Adrenal gland (tissue), 12 donors: ENCODE measurements around the gene ZNF410. TPM values are rescaled to one million over a fixed set of nuclear protein-coding genes. Genes with fewer than 3 reads are reported as not detected.
"Not testable (repeated sequence)": the region's sequence is repeated elsewhere in the genome, so short reads cannot be mapped to it uniquely, and the experiment has no call there.

Experiments
- DNase-seq, 7 donors: peaks; one replicate each; pipeline ENCODE4 v3.0.0-alpha.2; 2019 to 2020
- H3K27ac ChIP-seq, 5 donors: fragments of 200-600 bp; sonication (generic) in 4 of 5; 1 replicate in 3 of 5; 2 replicates in 2 of 5; pipeline versions ENCODE4 v1.5.1 to v1.8.0; 2016 to 2020; ENCODE audit warnings: mild to moderate bottlenecking in 1 of 5
- H3K27me3 ChIP-seq: fragments of 200-600 bp; 2 replicates; pipeline ENCODE4 v1.8.0; 2021
- H3K36me3 ChIP-seq, 2 donors: fragments of 200-600 bp; replicated peaks in 1 of 2; 1 replicate in 1 of 2; 2 replicates in 1 of 2; pipeline versions ENCODE4 v1.5.1 to v1.8.0; 2018 to 2022
- H3K4me1 ChIP-seq, 2 donors: fragments of 200-600 bp; replicated peaks in 1 of 2; 1 replicate in 1 of 2; 2 replicates in 1 of 2; pipeline versions ENCODE4 v1.5.1 to v1.8.0; 2018 to 2021
- H3K4me3 ChIP-seq, 4 donors: fragments of 200-600 bp; sonication (generic) in 3 of 4; one replicate each; pipeline ENCODE4 v1.5.1; 2016 to 2018
- H3K9me3 ChIP-seq, 3 donors: fragments of 200-600 bp; sonication (generic) in 1 of 3; replicated peaks in 1 of 3; 1 replicate in 2 of 3; 2 replicates in 1 of 3; pipeline versions ENCODE4 v1.5.1 to v1.8.0; 2016 to 2021
- POLR2A ChIP-seq, 2 donors: fragments of 450-650 bp; IDR thresholded peaks; one replicate each; pipeline ENCODE4 v1.6.1; 2017; ENCODE audit warnings: antibody characterized with exemption in 2 of 2, mild to moderate bottlenecking in 2 of 2, moderate library complexity in 1 of 2
- WGBS, 4 donors: extraction: QIAGEN DNeasy Blood & Tissue Kit in 2 of 4; methylation state at CpG; one replicate each; pipeline versions ENCODE4 v1.1.5 to v1.1.7; 2013 to 2017; 5-methylcytosine and 5-hydroxymethylcytosine counted together
- intact Hi-C, 2 donors: fragments of 100-400 bp; cut with DNase I; formaldehyde crosslinking; loops; one replicate each; pipeline versions ENCODE4 v1.14.1 to v1.15.0; 2022 to 2023
- polyA plus RNA-seq, 3 donors: library from polyadenylated mRNA; stranded (reverse); fragments of 200-250 nt in 2 of 3; fragments of 350-450 nt in 1 of 3; fragmentation: Illumina TruSeq in 1 of 3; extraction: RNeasy Lipid Tissue Mini Kit (QIAGEN cat#74804) in 1 of 3; gene quantifications; one replicate each; pipeline ENCODE4 v1.2.3, GENCODE V29; 2013 to 2014
- total RNA-seq, 9 donors: library from RNA; depleted of rRNA in 4 of 9; stranded (reverse); fragments of >200 nt in 4 of 9; fragments of 120-200 nt in 1 of 9; fragmentation: NEBNext Ultra II Directional in 1 of 9; extraction: Animal tissue kit (Norgen Biotek cat#: 25700) in 1 of 9; gene quantifications; one replicate each; pipeline versions ENCODE4 v1.1.0 to v1.2.4, GENCODE V29; 2013 to 2023
- TF ChIP-seq, protein P1 (sequence below), 6 experiments: fragments of 450-650 bp in 4 of 6; fragments of 200-600 bp in 2 of 6; sonication (generic) in 1 of 6; IDR thresholded peaks; 1 replicate in 5 of 6; 2 replicates in 1 of 6; pipeline versions ENCODE4 v1.5.1 to v1.8.0; 2016 to 2021; ENCODE audit warnings: antibody characterized with exemption in 6 of 6, mild to moderate bottlenecking in 2 of 6, moderate library complexity in 1 of 6
- donor health status: healthy with polysubstance abuse.
- donor health status: Bipolar disorder and iron deficiency.
- donor health status: DM: yes; HTN: yes; CAD: no.
- donor health status: DM: no; HTN: no; CAD: no.
- donor health status: DM: no; HTN: no; CAD: no.
- donor health status: DM: yes; HTN: yes; CAD: no.

Gene ZNF410
- total and polyA plus RNA-seq, 12 donors = 30.6 to 79.5 (median 56.8) TPM

DNA sequence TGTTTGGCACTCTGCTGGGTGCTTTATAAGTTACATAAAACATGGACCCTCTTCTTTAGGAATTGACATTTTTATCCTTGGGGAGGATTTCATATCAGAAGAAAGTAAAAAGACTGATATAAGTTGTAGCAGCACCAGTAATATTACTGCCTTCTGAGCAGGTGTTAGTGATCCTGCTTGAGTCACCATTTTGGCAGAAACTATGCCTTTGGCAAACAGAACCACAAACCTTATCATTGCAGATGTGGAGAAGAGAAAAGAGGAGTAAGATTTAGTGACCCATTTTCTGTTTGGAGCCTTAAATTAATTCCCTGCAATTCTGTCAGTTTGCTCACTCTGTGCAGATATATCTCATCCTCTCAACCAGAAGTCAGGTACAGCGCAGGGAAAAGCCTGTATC, 23.0 kb downstream of the ZNF410 start:
- intact Hi-C loops = no loop called here
- peak in 3 of 7 donors; percentile 48 to 64 (median 59) for DNase-seq
- 36 to 67% (median 46%) methylated on average over 1 of the region's 1 CpG for whole genome bisulfite sequencing, 4 donors
- no peaks in the 10 kb centered on the region for H3K9me3 ChIP-seq
- peak in 1 of 2 donors; percentile 8 for TF ChIP-seq POLR2A (IDR thresholded peaks at IDR 0.05)
- TF ChIP-seq, protein P1, sequence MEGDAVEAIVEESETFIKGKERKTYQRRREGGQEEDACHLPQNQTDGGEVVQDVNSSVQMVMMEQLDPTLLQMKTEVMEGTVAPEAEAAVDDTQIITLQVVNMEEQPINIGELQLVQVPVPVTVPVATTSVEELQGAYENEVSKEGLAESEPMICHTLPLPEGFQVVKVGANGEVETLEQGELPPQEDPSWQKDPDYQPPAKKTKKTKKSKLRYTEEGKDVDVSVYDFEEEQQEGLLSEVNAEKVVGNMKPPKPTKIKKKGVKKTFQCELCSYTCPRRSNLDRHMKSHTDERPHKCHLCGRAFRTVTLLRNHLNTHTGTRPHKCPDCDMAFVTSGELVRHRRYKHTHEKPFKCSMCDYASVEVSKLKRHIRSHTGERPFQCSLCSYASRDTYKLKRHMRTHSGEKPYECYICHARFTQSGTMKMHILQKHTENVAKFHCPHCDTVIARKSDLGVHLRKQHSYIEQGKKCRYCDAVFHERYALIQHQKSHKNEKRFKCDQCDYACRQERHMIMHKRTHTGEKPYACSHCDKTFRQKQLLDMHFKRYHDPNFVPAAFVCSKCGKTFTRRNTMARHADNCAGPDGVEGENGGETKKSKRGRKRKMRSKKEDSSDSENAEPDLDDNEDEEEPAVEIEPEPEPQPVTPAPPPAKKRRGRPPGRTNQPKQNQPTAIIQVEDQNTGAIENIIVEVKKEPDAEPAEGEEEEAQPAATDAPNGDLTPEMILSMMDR (IDR thresholded peaks at IDR 0.05) = no peak
- H3K27me3 ChIP-seq = no peaks in the 10 kb centered on the region
- peak overlapping the region in 3 of 5 donors; percentile 51 to 61 (median 58) for H3K27ac ChIP-seq
- no peak overlapping the region for H3K4me3 ChIP-seq
- peaks cover 11 to 54% of the 10 kb centered on the region in 2 donors for H3K4me1 ChIP-seq
- peaks cover 0 to 54% of the 10 kb centered on the region in 2 donors for H3K36me3 ChIP-seq

DNA sequence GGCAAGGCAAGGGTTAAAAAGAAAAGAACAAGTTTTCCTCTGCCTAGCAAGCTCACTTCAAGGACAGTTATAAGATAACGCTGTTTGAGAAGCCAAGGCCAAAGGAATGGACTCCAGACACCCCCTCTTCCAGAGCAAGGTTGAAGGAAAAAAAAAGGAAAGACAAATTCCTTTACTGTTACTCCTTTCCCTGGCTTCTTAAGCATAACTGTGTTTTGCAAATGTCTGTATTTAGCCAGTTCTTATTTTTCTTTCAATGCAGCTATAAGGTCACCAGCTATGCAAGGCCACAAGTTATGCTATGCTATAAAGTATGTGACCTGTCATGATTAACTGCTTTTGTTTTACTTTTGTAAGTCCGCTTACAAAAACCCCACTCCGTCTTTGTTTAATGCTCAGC, 26.6 kb downstream of the ZNF410 start:
- H3K36me3 ChIP-seq = peaks cover 0 to 33% of the 10 kb centered on the region in 2 donors
- H3K4me3 ChIP-seq = no peak overlapping the region
- TF ChIP-seq, protein P1 (IDR thresholded peaks at IDR 0.05) = no peak
- no peak for TF ChIP-seq POLR2A (IDR thresholded peaks at IDR 0.05)
- no peaks in the 10 kb centered on the region for H3K9me3 ChIP-seq
- H3K4me1 ChIP-seq = peaks cover 11 to 50% of the 10 kb centered on the region in 2 donors
- intact Hi-C loops = no loop called here
- H3K27ac ChIP-seq = peak overlapping the region in 4 of 5 donors; percentile 3 to 62 (median 8)
- H3K27me3 ChIP-seq = no peaks in the 10 kb centered on the region
- peak in 2 of 7 donors; percentile 31 to 40 for DNase-seq
- 36 to 47% (median 40%) methylated on average over 3 of the region's 3 CpGs for WGBS, 4 donors

- Histone ChIP-seq H3K4me3 (no peak overlapping the region), H3K36me3 (peaks cover 0 to 39% of the 10 kb centered on the region in 2 donors), H3K27me3 (no peaks in the 10 kb centered on the region), H3K27ac (peak overlapping the region in 1 of 5 donors; percentile 21), H3K9me3 (no peaks in the 10 kb centered on the region), H3K4me1 (peaks cover 0 to 24% of the 10 kb centered on the region in 2 donors)
- intact Hi-C loops = no loop called here
- TF ChIP-seq, protein P1 (IDR thresholded peaks at IDR 0.05) = no peak
- no peak for TF ChIP-seq POLR2A (IDR thresholded peaks at IDR 0.05)
- DNase-seq = no peak
- 64 to 81% (median 72%) methylated on average over 6 of the region's 6 CpGs for WGBS, 4 donors
Measured at GRCh38 chr14:73916324-73916723, 29.7 kb downstream of the ZNF410 start.

DNA sequence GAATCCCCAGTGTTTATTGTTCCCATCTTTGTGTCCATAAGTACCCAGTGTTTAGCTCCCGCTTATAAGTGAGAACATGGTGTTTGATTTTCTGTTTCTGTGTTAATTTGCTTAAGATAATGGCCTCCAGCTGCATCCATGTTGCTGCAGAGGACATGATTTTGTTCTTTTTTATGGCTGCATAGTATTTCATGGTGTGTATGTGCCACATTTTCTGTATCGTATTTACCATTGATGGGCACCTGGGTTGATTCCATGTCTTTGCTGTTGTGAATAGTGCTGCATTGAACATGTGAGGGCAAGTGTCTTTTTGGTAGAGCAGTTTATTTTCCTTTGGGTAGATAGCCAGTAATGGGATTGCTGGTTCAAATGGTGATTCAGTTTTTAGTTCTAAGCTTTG, 32.8 kb downstream of the ZNF410 start:
- H3K4me3 ChIP-seq, intact Hi-C loops, H3K4me1 ChIP-seq, H3K9me3 ChIP-seq, H3K27ac ChIP-seq, DNase-seq, H3K27me3 ChIP-seq: not testable (repeated sequence)
- WGBS, 4 donors = 98 to 100% (median 100%) methylated on average over 2 of the region's 2 CpGs
- H3K36me3 ChIP-seq = peaks cover 0 to 68% of the 10 kb centered on the region in 2 donors

DNA sequence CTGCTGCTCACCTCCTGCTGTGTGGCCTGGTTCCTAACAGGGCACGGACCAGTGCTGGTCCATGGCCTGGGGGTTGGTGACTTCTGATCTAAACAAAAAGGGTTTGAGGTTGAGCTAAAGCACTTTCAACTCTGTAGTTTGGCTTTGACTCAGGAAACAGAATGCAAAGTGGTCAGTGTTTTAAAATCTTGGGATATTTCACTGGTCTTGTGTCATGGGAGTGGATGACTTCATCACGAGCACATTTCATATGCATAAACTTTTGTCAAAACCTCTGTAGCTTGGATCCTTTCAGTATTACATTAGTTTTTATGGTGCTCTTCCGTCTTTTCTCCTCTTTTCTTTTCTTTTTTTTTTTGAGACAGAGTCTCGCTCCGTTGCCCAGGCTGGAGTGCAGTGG, 37.7 kb downstream of the ZNF410 start:
- intact Hi-C loops = no loop called here
- Histone ChIP-seq H3K36me3 (peaks cover 0 to 96% of the 10 kb centered on the region in 2 donors), H3K4me3 (no peak overlapping the region), H3K9me3 (no peaks in the 10 kb centered on the region), H3K27me3 (no peaks in the 10 kb centered on the region), H3K27ac (no peak overlapping the region), H3K4me1 (no peaks in the 10 kb centered on the region)
- no peak for TF ChIP-seq POLR2A (IDR thresholded peaks at IDR 0.05)
- TF ChIP-seq, protein P1 (IDR thresholded peaks at IDR 0.05) = no peak
- DNase-seq = no peak
- 80 to 87% (median 85%) methylated on average over 5 of the region's 5 CpGs for WGBS, 4 donors
